Mammary epithelial cell (primary cell): ENCODE results near the gene ILDR1.

ENCODE experiments used
- CTCF ChIP-seq, 2 donors: IDR thresholded peaks in 1 of 2; conservative IDR thresholded peaks in 1 of 2; 2 replicates each; pipeline ENCODE4 v1.5.1; 2011 to 2012; ENCODE audit warnings: inconsistent platforms in 2 of 2, low read length in 2 of 2, mild to moderate bottlenecking in 2 of 2, control low read depth in 1 of 2, low read depth in 1 of 2; ENCODE audit not compliant: insufficient read depth in 1 of 2; ENCODE audit errors: extremely low read depth in 1 of 2
- EZH2 ChIP-seq: IDR thresholded peaks from 2 replicates; pipeline ENCODE4 v1.6.1; 2012; ENCODE audit warnings: low read length, inconsistent platforms, borderline replicate concordance

GRCh38 chr3:121951291-121951919 is 70.6 kb downstream of the ILDR1 start:
- TF ChIP-seq CTCF (conservative IDR thresholded peaks at IDR 0.05 in 1 of 2, IDR thresholded peaks at IDR 0.05 in 1 of 2; ENCODE audit: extremely low read depth in 1 of 2, insufficient read depth in 1 of 2, low read depth in 1 of 2, low read length in 2 of 2) (no peak), EZH2 (no peak)
